KOPT-K1 (cell line): ENCODE results near the gene SLC34A1.
A peak's percentile ranks its signal among the peaks of the same experiment; 100 is the strongest.
"Not testable (repeated sequence)": the region's sequence is repeated elsewhere in the genome, so short reads cannot be mapped to it uniquely, and the experiment has no call there.

Experiments used
- H3K27ac ChIP-seq: fragments of 200-600 bp; sonication (generic); 2 replicates; pipeline ENCODE4 v1.5.1; 2016; ENCODE audit warnings: antibody characterized with exemption, mild to moderate bottlenecking, low read depth, low read length; ENCODE audit not compliant: poor library complexity, severe bottlenecking
- H3K36me3 ChIP-seq: fragments of 200-600 bp; sonication (generic); 2 replicates; pipeline ENCODE4 v1.5.1; 2017; ENCODE audit warnings: antibody characterized with exemption, mild to moderate bottlenecking, low read length, moderate library complexity; ENCODE audit not compliant: insufficient read depth
- H3K9me3 ChIP-seq: fragments of 200-600 bp; sonication (generic); 2 replicates; pipeline ENCODE4 v1.5.1; 2017; ENCODE audit warnings: antibody characterized with exemption, low read length, mild to moderate bottlenecking; ENCODE audit not compliant: insufficient read depth, poor library complexity, severe bottlenecking

Gene SLC34A1

DNA sequence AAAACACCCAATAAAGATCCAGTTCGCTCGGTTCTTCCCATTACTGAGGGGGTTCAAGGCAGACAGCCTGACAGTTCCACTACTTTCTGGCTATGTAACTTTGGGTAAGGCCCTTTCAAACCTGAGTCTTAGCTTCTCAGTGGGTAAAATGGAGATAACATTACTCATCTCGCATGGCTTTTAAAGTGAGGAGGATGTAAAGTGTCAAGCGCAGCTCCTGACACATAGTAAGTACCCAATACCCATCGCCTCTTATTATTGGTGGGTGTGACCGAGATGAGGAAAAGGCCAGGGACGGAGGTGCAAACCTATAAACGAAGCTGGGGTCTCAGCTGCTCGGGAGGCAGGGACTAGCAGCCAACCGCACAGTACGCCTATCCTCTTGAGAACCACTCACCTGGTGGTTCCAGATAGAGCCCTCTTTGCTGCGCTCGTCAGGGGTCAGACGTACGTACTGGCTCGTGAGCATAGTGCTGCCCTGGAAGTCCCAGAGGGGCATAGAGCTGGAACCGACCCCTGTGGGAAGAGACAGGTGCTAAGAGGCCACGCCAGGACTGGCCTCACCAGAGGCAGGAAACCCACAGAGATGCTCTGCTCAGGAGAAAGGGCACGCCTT is 33.4 kb upstream of the SLC34A1 start:
- peak overlapping the region; percentile 88 for H3K27ac ChIP-seq
- H3K36me3 ChIP-seq, result peaks cover 37% of the 10 kb centered on the region
- H3K9me3 ChIP-seq, result no peaks in the 10 kb centered on the region

DNA sequence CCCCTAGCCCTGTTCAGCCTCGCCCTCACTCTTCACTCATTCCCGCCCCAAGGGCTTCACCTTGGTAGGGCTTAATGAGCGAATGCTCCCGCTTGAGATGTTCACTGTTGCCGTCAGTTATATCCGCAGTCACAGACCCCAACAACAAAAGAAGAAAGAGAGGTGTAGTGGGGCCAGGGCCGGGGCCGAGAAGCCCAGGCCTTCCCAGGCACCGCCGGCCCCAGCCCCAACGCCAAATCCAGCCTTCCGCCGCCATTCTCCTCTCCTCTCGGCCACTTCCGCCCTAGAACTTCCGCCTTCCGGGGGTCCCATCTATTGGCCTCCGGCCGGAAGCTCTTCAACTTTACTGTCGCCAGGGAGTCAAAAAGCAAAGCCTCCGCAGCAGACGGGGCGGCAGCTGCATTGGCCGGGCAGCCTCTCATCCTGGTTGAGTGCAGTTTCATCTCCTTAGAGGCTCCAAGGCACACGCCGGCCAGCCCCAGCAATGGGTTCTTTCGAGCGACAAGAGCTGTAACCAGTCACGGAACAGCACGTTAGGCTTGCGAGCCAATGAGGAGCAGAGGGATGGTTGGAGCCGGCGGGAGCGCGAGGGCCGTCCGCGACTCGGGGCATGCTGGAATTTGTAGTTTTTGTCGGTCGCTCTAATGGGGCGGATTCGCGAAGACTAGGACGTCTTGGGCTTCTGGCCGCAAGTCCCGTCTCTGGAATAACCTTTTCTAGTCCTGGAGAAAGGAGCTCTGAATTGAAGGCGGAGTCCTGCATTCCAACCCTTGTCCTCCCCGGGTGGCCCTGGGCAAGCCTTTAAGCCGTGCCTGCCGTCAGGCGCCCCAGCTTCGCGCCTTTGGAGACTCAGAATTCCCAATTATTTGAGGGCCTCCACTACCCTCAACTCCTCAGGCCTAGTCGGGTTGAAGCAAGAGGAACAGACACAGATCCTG is 32.6 kb upstream of the SLC34A1 start, which contains the start of gene LMAN2:
LMAN2 (minus strand) TSS at position 277 of the 938 bp plus-strand sequence; CDS start at position 256, 21 bp downstream.
- H3K27ac ChIP-seq, result peak within 1 kb of the TSS; percentile 88

GRCh38 chr5:177353093-177353492 is 31.1 kb upstream of the SLC34A1 start:
- no peaks in the 10 kb centered on the region for H3K9me3 ChIP-seq
- H3K36me3 ChIP-seq, result peaks cover 17% of the 10 kb centered on the region
- H3K27ac ChIP-seq, result no peak overlapping the region

More for the DNA sequence above, 32.6 kb upstream of the SLC34A1 start, which contains the start of gene LMAN2:
- Histone ChIP-seq H3K36me3 (peaks cover 30% of the 10 kb centered on the region), H3K9me3 (no peaks in the 10 kb centered on the region)

DNA sequence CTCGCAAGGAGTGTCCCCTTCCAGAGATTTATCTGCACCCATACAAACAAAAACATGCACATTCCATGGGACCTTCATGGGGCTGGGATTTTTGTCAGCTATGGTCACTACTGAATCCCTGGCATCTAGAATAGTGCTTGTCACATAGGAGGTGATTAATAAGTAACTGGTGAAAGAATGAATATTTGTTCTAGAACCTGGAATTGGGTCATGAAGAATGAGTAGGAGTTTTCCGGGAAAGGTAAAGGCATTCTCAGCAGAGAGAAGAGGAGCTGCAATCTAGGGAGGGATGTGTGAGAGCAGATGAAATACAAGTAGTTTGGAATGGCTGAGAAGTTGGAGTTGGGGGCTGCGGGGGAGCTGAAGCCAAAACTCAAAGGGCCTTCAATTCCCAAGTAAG is 30.0 kb upstream of the SLC34A1 start:
- Histone ChIP-seq H3K9me3 (no peaks in the 10 kb centered on the region), H3K36me3 (peaks cover 10% of the 10 kb centered on the region), H3K27ac (no peak overlapping the region)

GRCh38 chr5:177354711-177355110 is 29.5 kb upstream of the SLC34A1 start:
- peaks cover 5% of the 10 kb centered on the region for H3K36me3 ChIP-seq
- H3K27ac ChIP-seq, result no peak overlapping the region
- H3K9me3 ChIP-seq, result no peaks in the 10 kb centered on the region

DNA sequence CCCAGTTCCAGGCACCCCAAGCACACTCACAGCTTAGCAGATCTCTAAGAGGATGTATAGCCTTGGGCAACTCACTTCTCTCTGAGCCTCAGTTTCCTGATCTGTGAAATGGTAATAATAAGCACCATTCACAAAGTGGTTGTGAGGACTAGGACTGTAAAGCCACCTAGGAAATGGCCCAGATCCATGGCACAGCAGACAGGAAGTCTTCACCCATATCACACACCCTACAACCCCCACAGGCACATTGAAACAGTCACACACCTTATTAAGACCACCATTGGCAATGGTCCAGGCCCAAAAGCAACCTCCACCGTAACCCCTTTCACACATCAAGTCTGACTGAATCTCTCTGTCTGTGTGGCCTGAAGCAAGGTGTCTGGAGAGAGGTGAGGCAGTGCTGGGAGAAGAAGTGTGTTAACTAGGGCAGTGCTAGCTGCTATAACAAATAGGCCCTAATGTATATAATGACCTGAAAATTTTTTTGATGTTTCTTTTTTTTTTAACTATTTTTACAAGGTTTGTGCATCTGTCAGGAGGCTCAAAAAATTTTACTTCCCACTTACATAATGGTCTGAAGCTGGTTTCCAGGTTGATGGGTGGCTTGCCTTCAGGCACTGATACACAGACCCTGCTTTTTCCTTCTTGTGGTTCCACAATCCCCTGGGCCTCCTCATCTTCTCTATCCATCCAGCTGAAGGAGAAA is 28.9 kb upstream of the SLC34A1 start:
- Histone ChIP-seq H3K9me3 (no peaks in the 10 kb centered on the region), H3K36me3 (no peaks in the 10 kb centered on the region), H3K27ac (peak overlapping the region; percentile 42)

- H3K36me3 ChIP-seq, result no peaks in the 10 kb centered on the region
- H3K9me3 ChIP-seq, result no peaks in the 10 kb centered on the region
- peak overlapping the region; percentile 42 for H3K27ac ChIP-seq
Observed at GRCh38 chr5:177355868-177356168, 28.4 kb upstream of the SLC34A1 start.

- Histone ChIP-seq H3K27ac (peak overlapping the region; percentile 92), H3K36me3 (no peaks in the 10 kb centered on the region), H3K9me3 (no peaks in the 10 kb centered on the region)
Observed at GRCh38 chr5:177356746-177357145, 27.5 kb upstream of the SLC34A1 start.

DNA sequence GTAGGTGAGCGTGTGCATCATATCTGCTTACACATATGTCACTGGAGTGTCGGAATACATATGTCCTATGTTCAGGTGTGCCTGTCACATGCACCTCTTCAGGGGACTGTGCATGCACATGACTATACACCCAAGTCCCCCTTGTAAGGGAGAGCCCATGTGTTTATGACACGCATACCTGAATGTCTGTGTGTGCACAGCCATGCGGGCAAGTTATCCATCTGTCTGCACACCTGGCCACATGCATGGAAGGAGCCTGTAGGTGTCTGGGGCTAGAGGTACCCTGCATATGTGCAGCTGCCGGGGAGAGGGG is 27.1 kb upstream of the SLC34A1 start:
- no peaks in the 10 kb centered on the region for H3K9me3 ChIP-seq
- H3K27ac ChIP-seq, result peak overlapping the region; percentile 92
- H3K36me3 ChIP-seq, result no peaks in the 10 kb centered on the region

DNA sequence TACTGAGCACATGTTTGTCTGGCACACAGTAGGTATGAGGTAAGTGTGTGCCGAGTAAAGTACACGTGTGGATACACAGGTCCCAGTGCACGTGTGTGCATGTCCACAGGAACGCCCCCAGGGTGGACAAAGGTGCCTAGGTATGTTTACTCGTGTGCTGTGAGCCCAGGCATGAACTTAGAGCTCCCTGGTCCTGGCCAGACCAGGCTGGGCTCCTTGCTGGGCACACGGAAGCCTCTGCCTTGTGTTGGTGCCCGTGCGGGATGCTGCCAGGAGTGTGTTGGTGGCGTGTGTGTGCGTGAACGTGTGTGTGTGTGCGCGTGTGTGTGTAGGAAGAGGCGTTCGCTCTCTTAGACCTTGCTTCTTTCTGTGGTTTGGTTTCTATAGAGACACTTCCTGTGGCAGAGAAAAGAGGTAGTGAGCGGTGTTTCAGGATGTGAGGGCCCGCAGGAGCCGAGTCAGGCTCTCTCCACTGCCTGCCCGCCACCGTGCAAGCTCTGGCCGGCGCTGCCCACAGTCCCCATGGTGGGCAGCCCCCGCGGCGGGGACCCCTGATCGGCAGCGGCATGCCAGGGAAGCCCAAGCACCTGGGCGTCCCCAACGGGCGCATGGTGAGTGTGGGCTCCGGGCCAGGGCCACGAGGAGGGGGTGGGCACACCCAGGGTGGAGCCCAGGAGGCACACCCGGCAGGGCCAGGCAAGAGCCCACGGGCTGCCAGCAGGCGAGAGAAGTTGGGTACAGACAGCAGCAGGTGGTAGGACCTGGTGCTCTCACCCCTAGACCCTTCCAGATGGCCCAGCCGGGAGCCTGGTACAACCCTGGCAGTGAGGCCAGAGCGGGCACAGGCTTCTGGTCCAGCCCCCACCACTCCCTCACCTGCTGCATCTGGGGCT is 26.5 kb upstream of the SLC34A1 start, which contains the start of gene RGS14:
RGS14 (plus strand) TSS at position 466 of the 893 bp plus-strand sequence; CDS start at position 567, 101 bp downstream.
- H3K27ac ChIP-seq, result peak within 1 kb of the TSS; percentile 92
- no peaks in the 10 kb centered on the region for H3K36me3 ChIP-seq
- no peaks in the 10 kb centered on the region for H3K9me3 ChIP-seq

DNA sequence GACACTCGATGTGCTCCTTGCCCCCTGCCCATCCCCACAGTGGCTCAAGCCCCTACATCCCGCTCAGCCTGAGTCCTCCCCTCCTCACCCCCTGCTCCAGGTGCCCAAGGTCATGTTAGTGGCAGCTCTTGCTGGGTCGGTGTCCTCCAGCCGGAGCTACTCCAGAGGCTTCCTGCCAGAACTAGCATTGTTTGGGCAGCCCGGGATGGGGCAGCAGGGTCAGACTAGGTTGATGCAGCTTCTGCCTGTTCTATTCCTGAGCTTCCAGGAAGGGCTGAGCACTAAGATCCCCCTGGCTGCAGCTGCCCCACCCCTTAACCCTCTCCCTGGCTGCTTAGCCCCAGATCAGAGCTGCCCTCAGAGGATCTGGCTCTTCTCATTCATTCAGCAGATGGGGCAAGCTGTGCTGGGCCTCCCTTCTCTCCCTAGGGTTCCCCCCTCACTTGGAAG is 25.8 kb upstream of the SLC34A1 start:
- peak overlapping the region; percentile 92 for H3K27ac ChIP-seq

DNA sequence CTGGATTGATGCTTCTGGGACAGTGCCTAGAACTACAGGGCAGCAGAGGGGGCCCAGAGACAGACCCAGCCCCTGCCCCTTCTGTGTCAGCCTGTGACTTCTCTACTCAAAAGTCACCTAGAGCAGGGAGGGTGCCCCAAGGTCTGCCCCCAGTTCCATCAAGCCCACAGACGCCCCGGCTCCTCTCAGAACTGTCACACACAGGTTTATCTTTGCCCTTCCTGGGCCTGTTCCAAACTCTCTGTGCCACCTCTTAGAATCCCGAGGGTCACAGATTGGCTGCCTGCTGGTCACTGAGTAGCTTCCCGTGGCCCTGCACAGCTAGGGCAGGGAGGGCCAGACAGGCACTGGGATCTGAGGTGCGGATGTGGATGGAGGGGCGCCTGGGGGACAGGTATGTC is 24.8 kb upstream of the SLC34A1 start:
- H3K27ac ChIP-seq, result peak overlapping the region; percentile 92
- H3K9me3 ChIP-seq, result no peaks in the 10 kb centered on the region
- no peaks in the 10 kb centered on the region for H3K36me3 ChIP-seq

More for the DNA sequence above, 25.8 kb upstream of the SLC34A1 start:
- no peaks in the 10 kb centered on the region for H3K9me3 ChIP-seq
- H3K36me3 ChIP-seq, result no peaks in the 10 kb centered on the region

- H3K27ac ChIP-seq, result peak overlapping the region; percentile 92
- no peaks in the 10 kb centered on the region for H3K9me3 ChIP-seq
- no peaks in the 10 kb centered on the region for H3K36me3 ChIP-seq
Observed at GRCh38 chr5:177359860-177360259, 24.4 kb upstream of the SLC34A1 start.

GRCh38 chr5:177360740-177361139 is 23.5 kb upstream of the SLC34A1 start:
- H3K9me3 ChIP-seq, H3K36me3 ChIP-seq: not testable (repeated sequence)
- peak overlapping the region; percentile 62 for H3K27ac ChIP-seq
